ENCODE results near the gene CSH2.

DNA sequence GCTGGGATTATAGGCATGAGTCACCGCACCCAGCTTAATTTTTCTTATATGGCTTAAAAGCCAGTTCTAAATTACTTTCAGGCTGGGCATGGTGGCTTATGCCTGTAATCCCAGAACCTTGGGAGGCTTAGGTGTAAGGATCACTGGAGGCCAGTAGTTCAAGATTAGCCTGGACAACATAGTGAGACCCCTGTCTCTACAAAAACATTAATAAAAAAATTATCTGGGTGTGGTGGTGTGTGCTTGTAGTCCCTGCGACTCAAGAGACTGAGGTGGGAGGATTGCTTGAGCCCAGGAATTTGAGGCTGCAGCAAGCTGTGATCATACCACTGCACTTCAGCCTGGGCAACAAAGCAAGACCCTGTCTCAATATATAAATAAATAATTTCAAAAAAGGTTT is 20.2 kb downstream of the CSH2 start:
- TF ChIP-seq, protein P1, sequence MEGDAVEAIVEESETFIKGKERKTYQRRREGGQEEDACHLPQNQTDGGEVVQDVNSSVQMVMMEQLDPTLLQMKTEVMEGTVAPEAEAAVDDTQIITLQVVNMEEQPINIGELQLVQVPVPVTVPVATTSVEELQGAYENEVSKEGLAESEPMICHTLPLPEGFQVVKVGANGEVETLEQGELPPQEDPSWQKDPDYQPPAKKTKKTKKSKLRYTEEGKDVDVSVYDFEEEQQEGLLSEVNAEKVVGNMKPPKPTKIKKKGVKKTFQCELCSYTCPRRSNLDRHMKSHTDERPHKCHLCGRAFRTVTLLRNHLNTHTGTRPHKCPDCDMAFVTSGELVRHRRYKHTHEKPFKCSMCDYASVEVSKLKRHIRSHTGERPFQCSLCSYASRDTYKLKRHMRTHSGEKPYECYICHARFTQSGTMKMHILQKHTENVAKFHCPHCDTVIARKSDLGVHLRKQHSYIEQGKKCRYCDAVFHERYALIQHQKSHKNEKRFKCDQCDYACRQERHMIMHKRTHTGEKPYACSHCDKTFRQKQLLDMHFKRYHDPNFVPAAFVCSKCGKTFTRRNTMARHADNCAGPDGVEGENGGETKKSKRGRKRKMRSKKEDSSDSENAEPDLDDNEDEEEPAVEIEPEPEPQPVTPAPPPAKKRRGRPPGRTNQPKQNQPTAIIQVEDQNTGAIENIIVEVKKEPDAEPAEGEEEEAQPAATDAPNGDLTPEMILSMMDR (IDR thresholded peaks at IDR 0.05), result no peak
- no peak for TF ChIP-seq ZFX (IDR thresholded peaks at IDR 0.05; ENCODE audit: borderline replicate concordance)
